Right hindlimb (tissue), 1 donor: ENCODE data around the gene LRIT3.
"Not testable (repeated sequence)": the region's sequence is repeated elsewhere in the genome, so short reads cannot be mapped to it uniquely, and the experiment has no call there.

ENCODE experiments used
- DNase-seq: peaks from one replicate; pipeline ENCODE4 v3.0.0-alpha.2; 2018

LRIT3 gene

DNA sequence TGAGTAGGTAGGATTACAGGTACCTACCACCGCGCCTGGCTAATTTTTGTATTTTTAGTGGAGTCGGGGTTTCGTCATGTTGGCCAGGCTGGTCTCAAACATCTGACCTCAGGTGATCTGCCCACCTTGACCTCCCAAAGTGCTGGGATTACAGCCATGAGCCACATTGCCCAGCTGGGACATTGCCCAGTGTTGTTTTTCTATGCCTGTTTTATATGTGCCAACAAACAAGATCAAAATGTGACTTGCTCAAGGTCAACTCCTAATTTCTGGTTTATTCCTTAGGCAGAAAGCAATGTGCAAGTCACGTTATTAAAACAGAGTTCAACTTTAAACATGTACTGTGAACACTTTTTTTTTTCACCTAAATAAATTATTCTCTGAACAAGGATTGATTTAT, 2.7 kb downstream of the LRIT3 start:
- DNase-seq: no peak

GRCh38 chr4:109859426-109860300, 11.8 kb downstream of the LRIT3 start:
- DNase-seq: not testable (repeated sequence)

- DNase-seq: no peak
These were observed 13.4 kb downstream of the LRIT3 start for GRCh38 chr4:109861271-109861670.

DNA sequence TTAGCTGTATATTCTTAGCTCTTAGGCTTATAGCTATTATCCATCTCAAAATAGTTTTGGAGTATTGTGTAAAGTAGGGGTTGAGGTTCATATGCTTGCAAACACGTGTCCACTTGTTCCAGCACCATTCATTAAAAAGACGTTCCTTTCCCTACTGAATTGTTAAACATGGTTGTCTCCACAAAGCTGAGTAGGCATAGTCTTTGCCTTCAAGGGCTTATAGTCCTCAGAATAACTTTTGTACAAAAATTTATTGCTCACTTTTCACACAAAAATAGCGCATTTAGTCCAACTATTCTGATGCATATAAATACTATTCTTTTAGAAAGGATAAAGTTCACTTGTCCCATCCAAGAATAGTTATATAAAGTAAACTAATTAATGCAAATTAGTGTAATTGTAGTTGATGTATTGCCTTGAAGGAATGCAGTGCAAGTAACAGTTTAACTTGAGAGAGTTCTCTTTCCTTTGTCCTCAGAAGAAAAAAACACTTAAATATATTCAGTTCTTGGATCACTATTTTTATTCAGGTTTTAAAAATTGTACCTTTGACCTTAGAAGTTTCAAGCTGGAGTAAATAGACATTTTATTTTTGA, 14.1 kb downstream of the LRIT3 start:
- no peak for DNase-seq

- DNase-seq: no peak
These were observed 16.2 kb downstream of the LRIT3 start for GRCh38 chr4:109864134-109864533.

GRCh38 chr4:109870061-109870460, 22.2 kb downstream of the LRIT3 start:
- DNase-seq: no peak

- DNase-seq: no peak
These were observed 24.2 kb downstream of the LRIT3 start for GRCh38 chr4:109872065-109872464.

DNA sequence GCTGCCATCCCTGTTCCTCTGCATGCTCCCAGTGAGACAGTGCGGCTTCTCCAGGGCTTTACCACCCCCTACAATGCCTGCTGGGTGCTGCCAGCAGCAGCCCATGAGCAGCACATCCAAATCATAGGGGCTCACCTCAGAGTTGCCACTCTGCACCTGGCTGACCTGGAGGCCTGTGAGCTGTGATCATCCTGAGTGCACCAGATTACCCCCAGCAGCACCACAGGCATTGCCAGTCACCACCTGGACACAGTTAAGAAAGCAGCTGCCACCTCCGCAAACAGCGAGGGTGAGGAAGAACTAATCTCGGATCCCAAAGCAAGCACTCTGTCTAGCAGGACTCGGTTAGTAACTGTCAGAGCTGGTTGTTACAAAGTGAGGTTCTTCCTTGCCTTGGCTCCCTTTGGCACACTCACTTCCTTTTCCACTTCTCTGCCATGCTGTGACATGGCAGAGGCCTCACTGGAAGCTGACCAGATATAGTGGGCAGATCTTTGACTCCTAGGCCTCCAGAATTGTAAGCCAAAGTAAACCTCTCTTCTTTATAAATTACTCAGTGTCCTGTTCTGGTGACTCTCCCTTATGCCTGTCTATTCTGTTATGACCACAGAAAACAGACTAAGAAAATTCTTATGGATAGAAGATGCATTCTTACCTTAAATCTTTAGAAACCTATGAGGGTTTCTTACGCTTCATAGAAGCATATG, 25.2 kb downstream of the LRIT3 start:
- no peak for DNase-seq

- no peak for DNase-seq
These were observed 26.0 kb downstream of the LRIT3 start for GRCh38 chr4:109873791-109874514.

- DNase-seq: no peak
These were observed 27.2 kb downstream of the LRIT3 start for GRCh38 chr4:109875106-109875505.

DNA sequence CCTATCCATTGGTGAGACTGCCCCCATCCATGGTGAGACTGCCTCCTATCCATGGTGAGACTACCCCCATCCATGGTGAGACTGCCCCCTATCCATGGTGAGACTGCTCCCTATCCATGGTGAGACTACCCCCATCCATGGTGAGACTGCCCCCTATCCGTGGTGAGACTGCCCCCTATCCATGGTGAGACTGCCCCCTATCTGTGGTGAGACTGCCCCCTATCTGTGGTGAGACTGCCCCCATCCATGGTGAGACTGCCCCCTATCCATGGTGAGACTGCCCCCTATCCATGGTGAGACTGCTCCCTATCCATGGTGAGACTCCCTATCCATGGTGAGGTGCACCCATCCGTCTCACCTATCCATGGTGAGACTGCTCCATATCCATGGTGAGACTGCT, 27.6 kb downstream of the LRIT3 start:
- not testable (repeated sequence) for DNase-seq

- no peak for DNase-seq
These were observed 28.8 kb downstream of the LRIT3 start for GRCh38 chr4:109876634-109877265.

GRCh38 chr4:109877400-109877799, 29.5 kb downstream of the LRIT3 start:
- no peak for DNase-seq

DNA sequence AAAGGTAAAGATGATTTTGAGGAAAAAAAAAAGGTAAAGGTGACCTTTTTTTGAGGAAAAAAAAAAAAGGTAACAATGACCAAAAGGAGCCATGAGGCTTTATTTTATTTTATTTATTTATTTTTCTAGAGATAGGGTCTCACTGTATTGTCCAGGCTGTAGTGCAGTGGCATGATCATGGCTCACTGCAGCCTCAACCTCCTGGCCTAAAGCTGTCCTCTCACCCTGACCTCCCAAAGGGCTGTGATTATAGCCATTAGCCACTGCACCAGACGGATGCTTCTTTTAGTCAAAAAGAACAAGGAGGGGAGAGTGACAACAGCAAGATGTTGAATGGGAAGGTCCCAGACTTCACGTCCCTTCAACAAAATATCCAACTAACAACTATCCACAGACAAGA, 30.4 kb downstream of the LRIT3 start:
- DNase-seq: no peak

GRCh38 chr4:109879081-109879480, 31.2 kb downstream of the LRIT3 start:
- no peak for DNase-seq

GRCh38 chr4:109879636-109880314, 31.9 kb downstream of the LRIT3 start:
- DNase-seq: no peak

- no peak for DNase-seq
These were observed 38.4 kb downstream of the LRIT3 start for GRCh38 chr4:109886303-109886702.

GRCh38 chr4:109887071-109887470, 39.2 kb downstream of the LRIT3 start:
- DNase-seq: no peak

DNA sequence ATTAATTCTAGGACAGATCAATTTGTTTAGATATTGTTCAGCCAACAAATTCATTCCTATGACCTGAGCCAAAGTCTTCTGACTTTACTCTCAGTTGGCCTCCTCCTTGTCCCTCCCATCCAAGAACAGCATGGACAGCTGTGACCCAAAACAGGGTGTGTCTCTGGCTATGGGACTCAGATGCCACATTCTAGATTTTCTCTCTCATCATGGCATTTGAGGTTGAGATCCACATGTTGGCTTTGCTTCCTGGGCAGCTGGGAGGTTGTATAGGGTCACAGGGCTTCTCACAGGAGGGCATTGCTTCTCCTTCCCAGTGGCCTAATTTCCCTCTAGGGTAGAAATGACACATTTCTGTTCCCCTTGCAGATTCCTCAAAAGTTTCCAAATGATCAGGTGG, 42.2 kb downstream of the LRIT3 start:
- DNase-seq: no peak

DNA sequence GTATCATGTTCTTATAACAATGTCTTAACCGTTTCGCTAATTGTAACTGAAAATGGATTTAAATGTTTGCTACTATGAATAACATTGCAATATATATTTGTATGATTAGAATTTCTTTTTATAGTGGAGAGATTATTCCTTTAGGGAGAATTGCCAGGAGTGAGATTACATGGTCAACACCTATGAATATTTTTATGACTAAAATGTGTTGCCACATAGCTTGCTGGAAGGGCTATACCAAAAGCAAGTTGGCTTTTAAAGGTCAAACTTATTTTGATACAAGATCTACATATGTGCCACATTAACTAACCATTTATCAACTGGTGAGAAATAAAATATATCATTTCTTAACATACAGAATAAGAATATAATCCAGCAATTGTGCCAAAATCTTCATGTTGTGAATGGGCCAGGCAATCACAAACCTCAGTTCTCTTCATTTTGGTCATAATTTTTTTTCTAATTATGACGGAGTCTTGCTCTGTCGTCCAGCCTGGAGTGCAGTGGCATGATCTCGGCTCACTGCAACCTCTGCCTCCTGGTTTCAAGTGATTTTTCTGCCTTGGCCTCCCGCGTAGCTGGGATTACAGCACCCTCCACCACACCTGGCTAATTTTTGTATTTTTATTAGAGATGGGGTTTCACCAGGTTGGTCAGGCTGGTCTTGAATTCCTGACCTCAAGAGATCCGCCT, 54.8 kb downstream of the LRIT3 start:
- no peak for DNase-seq

DNA sequence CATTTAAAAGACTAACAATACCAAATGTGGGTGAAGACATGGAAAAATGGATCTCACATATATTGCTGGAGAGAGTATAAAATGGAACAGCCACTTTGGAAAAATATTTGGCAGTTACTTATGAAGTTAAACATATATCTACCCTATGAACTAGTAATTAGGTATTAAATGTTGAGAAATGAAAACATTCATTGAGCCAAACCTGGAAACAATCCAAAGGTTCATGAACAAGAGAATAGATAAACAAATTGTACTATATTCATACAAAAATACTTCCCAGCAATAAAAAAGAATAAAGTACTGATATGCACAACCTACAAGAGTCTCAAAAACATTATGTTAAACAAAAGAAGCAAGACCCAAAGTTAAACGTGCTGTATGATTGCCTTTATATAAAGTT, 60.8 kb downstream of the LRIT3 start:
- no peak for DNase-seq
